Measurements from ENCODE around the gene HIF1AN. TPM values are rescaled to one million over a fixed set of nuclear protein-coding genes. Genes with fewer than 3 reads are reported as not detected.

HIF1AN gene
- total RNA-seq, 1 experiment from 2014 or later = 83.1 TPM

DNA sequence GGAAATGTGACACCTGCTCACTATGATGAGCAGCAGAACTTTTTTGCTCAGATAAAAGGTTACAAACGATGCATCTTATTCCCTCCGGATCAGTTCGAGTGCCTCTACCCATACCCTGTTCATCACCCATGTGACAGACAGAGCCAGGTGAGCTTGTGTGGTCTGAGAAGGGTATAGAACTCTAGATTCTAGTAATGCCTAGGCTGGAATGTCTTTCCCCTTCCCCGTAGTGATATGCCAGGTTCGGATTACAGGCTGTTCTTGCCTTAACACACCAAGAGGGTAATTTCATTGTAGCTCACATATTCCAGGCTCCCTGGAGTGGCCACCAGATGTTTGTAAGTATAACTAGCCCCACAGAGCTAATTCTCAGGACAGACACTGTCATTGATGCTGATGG is 9.2 kb downstream of the HIF1AN start:
- TF ChIP-seq SIN3A (IDR thresholded peaks at IDR 0.05; ENCODE audit: borderline replicate concordance, insufficient read depth, low read depth, low read length) (no peak), POLR2AphosphoS5 (IDR thresholded peaks at IDR 0.05; ENCODE audit: low read depth, low read length) (no peak), TCF7L2 (IDR thresholded peaks at IDR 0.05; ENCODE audit: low read depth, low read length) (no peak)
- TF ChIP-seq, protein P1, sequence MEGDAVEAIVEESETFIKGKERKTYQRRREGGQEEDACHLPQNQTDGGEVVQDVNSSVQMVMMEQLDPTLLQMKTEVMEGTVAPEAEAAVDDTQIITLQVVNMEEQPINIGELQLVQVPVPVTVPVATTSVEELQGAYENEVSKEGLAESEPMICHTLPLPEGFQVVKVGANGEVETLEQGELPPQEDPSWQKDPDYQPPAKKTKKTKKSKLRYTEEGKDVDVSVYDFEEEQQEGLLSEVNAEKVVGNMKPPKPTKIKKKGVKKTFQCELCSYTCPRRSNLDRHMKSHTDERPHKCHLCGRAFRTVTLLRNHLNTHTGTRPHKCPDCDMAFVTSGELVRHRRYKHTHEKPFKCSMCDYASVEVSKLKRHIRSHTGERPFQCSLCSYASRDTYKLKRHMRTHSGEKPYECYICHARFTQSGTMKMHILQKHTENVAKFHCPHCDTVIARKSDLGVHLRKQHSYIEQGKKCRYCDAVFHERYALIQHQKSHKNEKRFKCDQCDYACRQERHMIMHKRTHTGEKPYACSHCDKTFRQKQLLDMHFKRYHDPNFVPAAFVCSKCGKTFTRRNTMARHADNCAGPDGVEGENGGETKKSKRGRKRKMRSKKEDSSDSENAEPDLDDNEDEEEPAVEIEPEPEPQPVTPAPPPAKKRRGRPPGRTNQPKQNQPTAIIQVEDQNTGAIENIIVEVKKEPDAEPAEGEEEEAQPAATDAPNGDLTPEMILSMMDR (IDR thresholded peaks at IDR 0.05) = no peak
- TF ChIP-seq, protein P2, sequence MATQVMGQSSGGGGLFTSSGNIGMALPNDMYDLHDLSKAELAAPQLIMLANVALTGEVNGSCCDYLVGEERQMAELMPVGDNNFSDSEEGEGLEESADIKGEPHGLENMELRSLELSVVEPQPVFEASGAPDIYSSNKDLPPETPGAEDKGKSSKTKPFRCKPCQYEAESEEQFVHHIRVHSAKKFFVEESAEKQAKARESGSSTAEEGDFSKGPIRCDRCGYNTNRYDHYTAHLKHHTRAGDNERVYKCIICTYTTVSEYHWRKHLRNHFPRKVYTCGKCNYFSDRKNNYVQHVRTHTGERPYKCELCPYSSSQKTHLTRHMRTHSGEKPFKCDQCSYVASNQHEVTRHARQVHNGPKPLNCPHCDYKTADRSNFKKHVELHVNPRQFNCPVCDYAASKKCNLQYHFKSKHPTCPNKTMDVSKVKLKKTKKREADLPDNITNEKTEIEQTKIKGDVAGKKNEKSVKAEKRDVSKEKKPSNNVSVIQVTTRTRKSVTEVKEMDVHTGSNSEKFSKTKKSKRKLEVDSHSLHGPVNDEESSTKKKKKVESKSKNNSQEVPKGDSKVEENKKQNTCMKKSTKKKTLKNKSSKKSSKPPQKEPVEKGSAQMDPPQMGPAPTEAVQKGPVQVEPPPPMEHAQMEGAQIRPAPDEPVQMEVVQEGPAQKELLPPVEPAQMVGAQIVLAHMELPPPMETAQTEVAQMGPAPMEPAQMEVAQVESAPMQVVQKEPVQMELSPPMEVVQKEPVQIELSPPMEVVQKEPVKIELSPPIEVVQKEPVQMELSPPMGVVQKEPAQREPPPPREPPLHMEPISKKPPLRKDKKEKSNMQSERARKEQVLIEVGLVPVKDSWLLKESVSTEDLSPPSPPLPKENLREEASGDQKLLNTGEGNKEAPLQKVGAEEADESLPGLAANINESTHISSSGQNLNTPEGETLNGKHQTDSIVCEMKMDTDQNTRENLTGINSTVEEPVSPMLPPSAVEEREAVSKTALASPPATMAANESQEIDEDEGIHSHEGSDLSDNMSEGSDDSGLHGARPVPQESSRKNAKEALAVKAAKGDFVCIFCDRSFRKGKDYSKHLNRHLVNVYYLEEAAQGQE (IDR thresholded peaks at IDR 0.05; ENCODE audit: insufficient read depth in 1 of 2, low read depth in 2 of 2, low read length in 1 of 2) = no peak
- Histone ChIP-seq H3K27me3 (ENCODE audit: control insufficient read depth, insufficient read depth, low read length) (no peaks in the 10 kb centered on the region), H3K9me3 (ENCODE audit: control insufficient read depth, insufficient read depth, low read depth, low read length) (no peaks in the 10 kb centered on the region), H3K4me1 (ENCODE audit: control insufficient read depth, insufficient read depth, low read length) (no peaks in the 10 kb centered on the region), H3K27ac (ENCODE audit: low read length) (no peak overlapping the region), H3K36me3 (ENCODE audit: control insufficient read depth, insufficient read depth, low read length) (peaks cover 33% of the 10 kb centered on the region), H3K4me3 (ENCODE audit: low read depth in 2 of 2, low read length in 2 of 2) (no peak overlapping the region)
- in situ Hi-C loops (cut with HindIII; ENCODE audit: low pct_unique_long_range_greater_than_20kb, low sequenced_read_pairs) = no loop called here
- intact Hi-C loops (cut with micrococcal nuclease; ENCODE audit: unreplicated experiment) = no loop called here
- ATAC-seq (no peak), DNase-seq (ENCODE audit: low read depth, low spot score) (no peak)
- ChIA-PET POLR2A (no interaction called here), CTCF (no interaction called here)
- BruUV-seq (replicated peaks) = no TSS peak

DNA sequence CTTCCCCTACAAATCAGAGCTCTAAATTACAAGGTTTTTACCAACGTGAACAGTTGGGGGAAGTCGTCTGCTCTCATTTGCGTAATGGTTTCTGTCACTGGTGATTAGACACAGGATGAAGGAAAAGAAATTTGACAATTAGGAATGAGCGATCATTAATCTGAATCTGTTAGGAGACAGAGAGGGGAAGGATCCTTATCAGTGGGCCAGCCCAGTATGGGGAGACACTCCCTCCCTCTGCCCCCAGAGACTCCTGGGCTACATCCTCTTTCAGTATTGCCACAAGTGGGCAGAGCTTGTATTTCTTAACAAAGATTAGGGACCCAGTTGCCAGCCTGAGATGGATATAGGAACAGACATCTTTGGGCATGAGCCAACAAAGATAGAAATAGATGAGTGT is 15.5 kb downstream of the HIF1AN start:
- ChIA-PET CTCF (no interaction called here), POLR2A (no interaction called here)
- in situ Hi-C loops (cut with HindIII; ENCODE audit: low pct_unique_long_range_greater_than_20kb, low sequenced_read_pairs) (no loop called here), intact Hi-C loops (cut with micrococcal nuclease; ENCODE audit: unreplicated experiment) (no loop called here)
- no peak for DNase-seq (ENCODE audit: low read depth, low spot score)
- Histone ChIP-seq H3K36me3 (ENCODE audit: control insufficient read depth, insufficient read depth, low read length) (peaks cover 13% of the 10 kb centered on the region; the same call in 1 of the 2 replicates), H3K4me3 (ENCODE audit: low read depth in 2 of 2, low read length in 2 of 2) (no peak overlapping the region), H3K9me3 (ENCODE audit: control insufficient read depth, insufficient read depth, low read depth, low read length) (no peaks in the 10 kb centered on the region), H3K27me3 (ENCODE audit: control insufficient read depth, insufficient read depth, low read length) (no peaks in the 10 kb centered on the region), H3K4me1 (ENCODE audit: control insufficient read depth, insufficient read depth, low read length) (no peaks in the 10 kb centered on the region), H3K27ac (ENCODE audit: low read length) (no peak overlapping the region)
- BruUV-seq (replicated peaks) = no TSS peak
- ATAC-seq = no peak
- TF ChIP-seq SIN3A (IDR thresholded peaks at IDR 0.05; ENCODE audit: borderline replicate concordance, insufficient read depth, low read depth, low read length) (no peak), TCF7L2 (IDR thresholded peaks at IDR 0.05; ENCODE audit: low read depth, low read length) (no peak), POLR2AphosphoS5 (IDR thresholded peaks at IDR 0.05; ENCODE audit: low read depth, low read length) (no peak)
- TF ChIP-seq, protein P1 (IDR thresholded peaks at IDR 0.05) = no peak
- TF ChIP-seq, protein P2 (IDR thresholded peaks at IDR 0.05; ENCODE audit: insufficient read depth in 1 of 2, low read depth in 2 of 2, low read length in 1 of 2) = no peak

Measured in Panc1 (cell line).